Activated CD4-positive, alpha-beta T cell treated with anti-CD3 and anti-CD28 coated beads, Interleukin-2, amount 10 ng/mL, durations not matched to agents 7 days and 5 days (primary cell): ENCODE data around the gene MAPKBP1. TPM values are rescaled to one million over a fixed set of nuclear protein-coding genes. Genes with fewer than 3 reads are reported as not detected.

Experiments
- CTCF ChIA-PET: fragments of 350-600 bp; sonication (Branson Sonifier 250); formaldehyde crosslinking; loops from one replicate; lab custom pipeline; 2021; ENCODE audit warnings: antibody characterized with exemption; lab: Charles Lee
- POLR2A ChIA-PET: fragments of 350-600 bp; sonication (Branson Sonifier 250); formaldehyde crosslinking; loops from one replicate; lab custom pipeline; 2021; ENCODE audit warnings: antibody characterized with exemption; lab: Charles Lee
- DNase-seq: peaks from one replicate; pipeline ENCODE4 v3.0.0-alpha.2; 2020
- H3K27ac Mint-ChIP-seq: one replicate; pipeline ENCODE4 v1.8.0; 2021; ENCODE audit warnings: mild to moderate bottlenecking, moderate library complexity, mixed read lengths
- H3K27me3 Mint-ChIP-seq: one replicate; pipeline ENCODE4 v1.8.0; 2021; ENCODE audit warnings: mixed read lengths
- H3K36me3 Mint-ChIP-seq: one replicate; pipeline ENCODE4 v1.8.0; 2021; ENCODE audit warnings: low read depth, mixed read lengths
- H3K4me1 Mint-ChIP-seq: one replicate; pipeline ENCODE4 v1.8.0; 2021; ENCODE audit warnings: mixed read lengths
- H3K4me3 Mint-ChIP-seq: one replicate; pipeline ENCODE4 v1.8.0; 2021; ENCODE audit warnings: mild to moderate bottlenecking, moderate library complexity, mixed read lengths
- H3K9me3 Mint-ChIP-seq: one replicate; pipeline ENCODE4 v1.8.0; 2021; ENCODE audit warnings: mixed read lengths
- total RNA-seq, 2 experiments: library from RNA; stranded (reverse); gene quantifications; one replicate each; pipeline ENCODE4 v1.2.3, GENCODE V29; 2021

Gene MAPKBP1
- total RNA-seq, 2 experiments from 2014 or later: 29.8 to 31.2 TPM

DNA sequence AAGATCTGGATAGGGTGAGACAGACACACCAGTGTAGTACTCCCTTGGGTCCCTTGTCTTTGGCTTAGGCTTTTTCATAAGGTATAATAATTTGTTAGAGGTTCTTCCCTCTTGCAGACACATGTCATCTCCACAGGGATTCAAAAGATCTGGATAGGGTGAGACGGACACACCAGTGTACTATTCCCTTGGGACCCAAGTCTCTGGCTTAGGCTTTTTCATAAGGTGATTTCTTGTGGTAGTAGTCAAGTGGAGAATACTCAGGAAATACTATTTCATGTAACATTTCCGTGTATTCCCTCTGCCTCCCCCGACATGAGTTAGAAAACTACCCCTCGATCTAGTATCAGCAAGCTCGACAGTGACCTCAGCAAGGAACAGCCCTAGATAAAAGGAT, 954 bp upstream of the MAPKBP1 start:
- DNase-seq: no peak
- H3K9me3 Mint-ChIP-seq: no peaks in the 10 kb centered on the region
- peak overlapping the region; percentile 90 for H3K4me3 Mint-ChIP-seq
- no peaks in the 10 kb centered on the region for H3K27me3 Mint-ChIP-seq
- POLR2A ChIA-PET: interaction anchor here (0.8 to 1.3 kb wide), 4 partner anchors 18 to 164 kb away, joined by 3 to 4 read pairs (median 3); no protein-coding TSS in a partner anchor
- H3K27ac Mint-ChIP-seq: peak overlapping the region; percentile 93
- H3K4me1 Mint-ChIP-seq: peaks cover 52% of the 10 kb centered on the region
- H3K36me3 Mint-ChIP-seq: no peaks in the 10 kb centered on the region
- CTCF ChIA-PET: interaction anchor here (0.6 to 10.9 kb wide), 39 partner anchors 8 to 598 kb away, joined by 3 to 166 read pairs (median 5); partner anchors contain the start of genes EHD4 and JMJD7

DNA sequence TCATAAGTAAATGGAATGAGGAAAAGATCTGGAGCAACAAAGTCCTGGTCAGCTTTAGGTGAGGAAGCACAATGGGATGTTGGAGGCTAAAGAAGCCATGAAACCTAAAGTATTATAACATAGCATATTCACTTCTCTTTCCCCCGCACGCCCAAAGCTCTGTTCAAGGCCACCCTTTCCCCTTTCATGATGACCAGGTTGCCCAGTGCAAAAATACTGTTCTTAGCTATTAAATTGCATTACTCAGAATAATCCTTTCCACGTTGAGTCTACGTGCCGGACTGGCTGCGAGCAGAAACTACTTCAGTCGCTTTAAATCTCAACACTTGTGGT, 589 bp upstream of the MAPKBP1 start:
- ChIA-PET POLR2A (interaction anchor here (0.6 to 1.3 kb wide), 4 partner anchors 36 to 164 kb away, joined by 3 to 4 read pairs (median 3); no protein-coding TSS in a partner anchor), CTCF (interaction anchor here (0.6 to 10.9 kb wide), 43 partner anchors 9 to 598 kb away, joined by 3 to 166 read pairs (median 4); partner anchors contain the start of genes CHP1, EHD4, EXD1 and JMJD7)
- Mint-ChIP-seq H3K27me3 (no peaks in the 10 kb centered on the region), H3K27ac (peak overlapping the region; percentile 93), H3K36me3 (peaks cover under 1% of the 10 kb centered on the region), H3K4me3 (peak overlapping the region; percentile 90), H3K9me3 (no peaks in the 10 kb centered on the region), H3K4me1 (peaks cover 56% of the 10 kb centered on the region)
- DNase-seq: no peak

DNA sequence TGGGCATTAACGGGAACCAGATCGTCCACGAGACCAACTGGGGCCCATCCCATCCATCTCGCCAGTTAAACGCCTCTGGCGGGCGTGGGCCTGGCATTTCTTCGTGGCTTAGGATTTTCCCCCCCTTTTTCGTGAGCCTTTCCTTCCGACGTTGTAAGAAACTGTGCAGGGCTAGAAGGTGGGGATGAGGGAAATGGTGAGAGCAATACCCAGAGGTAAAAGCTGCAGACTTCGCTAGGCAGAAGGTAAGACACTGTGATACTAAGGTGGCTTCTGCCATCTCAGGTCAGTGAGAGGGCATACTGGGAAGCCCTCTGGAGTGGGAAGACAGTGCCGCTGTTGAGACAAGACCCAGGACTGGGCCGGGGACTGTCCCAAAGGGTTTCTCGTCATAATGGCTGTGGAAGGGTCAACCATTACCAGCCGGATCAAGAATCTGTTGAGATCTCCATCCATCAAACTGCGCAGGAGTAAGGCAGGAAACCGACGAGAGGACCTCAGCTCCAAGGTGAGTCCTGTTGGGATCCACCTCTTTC, 666 bp downstream of the MAPKBP1 start:
- Mint-ChIP-seq H3K36me3 (peaks cover 8% of the 10 kb centered on the region), H3K27ac (peak overlapping the region; percentile 93), H3K4me1 (peaks cover 67% of the 10 kb centered on the region), H3K27me3 (no peaks in the 10 kb centered on the region), H3K9me3 (no peaks in the 10 kb centered on the region), H3K4me3 (peak overlapping the region; percentile 90)
- ChIA-PET POLR2A (no interaction called here), CTCF (interaction anchor here (0.5 to 10.9 kb wide), 39 partner anchors 8 to 544 kb away, joined by 3 to 166 read pairs (median 4); partner anchors contain the start of genes CHP1, EHD4, EXD1 and JMJD7)
- DNase-seq: peak; percentile 20

DNA sequence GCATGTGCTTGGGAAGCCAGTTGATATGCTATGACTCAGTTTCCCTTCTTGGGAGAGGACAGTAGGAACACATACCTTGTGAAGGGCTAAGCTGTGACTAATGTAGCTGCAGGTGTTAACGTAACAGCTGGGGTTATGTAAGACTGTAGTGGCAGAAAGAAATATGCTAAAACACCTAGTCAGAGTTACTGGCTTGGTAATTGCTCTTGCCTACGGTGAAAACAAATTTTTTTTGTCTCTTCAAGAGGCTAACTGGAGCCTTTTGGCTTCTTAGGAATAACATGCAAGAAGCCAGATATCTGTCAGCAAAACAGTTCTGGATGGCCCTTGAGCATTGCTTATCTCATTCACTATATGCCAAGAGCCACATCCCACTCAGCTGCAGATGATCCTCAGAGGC, 1.4 kb downstream of the MAPKBP1 start:
- H3K4me1 Mint-ChIP-seq: peaks cover 74% of the 10 kb centered on the region

DNA sequence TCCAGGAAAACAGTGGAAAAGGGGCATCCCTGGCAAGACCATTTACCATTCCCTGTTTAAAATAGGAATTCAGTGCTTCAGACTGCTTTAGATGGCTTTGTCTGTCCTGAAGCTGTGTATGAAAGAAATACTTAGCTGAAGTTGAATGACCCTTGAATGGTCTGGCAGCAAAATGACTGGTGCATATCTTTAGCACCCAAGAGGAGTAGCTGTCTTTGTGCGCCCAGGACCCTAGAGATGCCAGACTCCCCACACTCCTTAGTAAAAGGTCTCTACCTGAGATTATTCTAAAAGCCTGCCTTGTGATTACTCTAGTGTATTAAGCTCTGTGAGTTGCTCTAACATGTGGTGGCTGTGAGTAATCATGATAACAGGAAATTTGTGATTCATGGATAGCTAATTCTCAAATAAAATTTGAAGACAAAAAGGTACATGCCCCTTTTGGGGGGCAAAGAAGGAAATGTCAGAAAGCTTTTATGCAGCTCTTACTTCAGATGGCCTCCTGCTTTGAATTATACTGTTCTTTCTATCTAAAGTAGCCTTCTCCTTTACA, 3.2 kb downstream of the MAPKBP1 start:
- Mint-ChIP-seq H3K27ac (no peak overlapping the region), H3K27me3 (no peaks in the 10 kb centered on the region), H3K36me3 (peaks cover 17% of the 10 kb centered on the region), H3K9me3 (no peaks in the 10 kb centered on the region), H3K4me3 (no peak overlapping the region), H3K4me1 (peaks cover 82% of the 10 kb centered on the region)
- DNase-seq: no peak
- POLR2A ChIA-PET: interaction anchor here (0.7 kb wide), 1 partner anchor 115 kb away, joined by 4 read pairs; no protein-coding TSS in a partner anchor
- CTCF ChIA-PET: interaction anchor here (0.6 to 10.9 kb wide), 7 partner anchors 19 to 279 kb away, joined by 3 to 166 read pairs (median 3); no protein-coding TSS in a partner anchor

More for the DNA sequence above, 1.4 kb downstream of the MAPKBP1 start:
- no peak for DNase-seq
- CTCF ChIA-PET: interaction anchor here (1.0 to 10.9 kb wide), 7 partner anchors 9 to 161 kb away, joined by 3 to 166 read pairs (median 3); no protein-coding TSS in a partner anchor
- Mint-ChIP-seq H3K4me3 (peak overlapping the region; percentile 90), H3K9me3 (no peaks in the 10 kb centered on the region), H3K36me3 (peaks cover 13% of the 10 kb centered on the region), H3K27me3 (no peaks in the 10 kb centered on the region), H3K27ac (peak overlapping the region; percentile 93)
- POLR2A ChIA-PET: no interaction called here

DNA sequence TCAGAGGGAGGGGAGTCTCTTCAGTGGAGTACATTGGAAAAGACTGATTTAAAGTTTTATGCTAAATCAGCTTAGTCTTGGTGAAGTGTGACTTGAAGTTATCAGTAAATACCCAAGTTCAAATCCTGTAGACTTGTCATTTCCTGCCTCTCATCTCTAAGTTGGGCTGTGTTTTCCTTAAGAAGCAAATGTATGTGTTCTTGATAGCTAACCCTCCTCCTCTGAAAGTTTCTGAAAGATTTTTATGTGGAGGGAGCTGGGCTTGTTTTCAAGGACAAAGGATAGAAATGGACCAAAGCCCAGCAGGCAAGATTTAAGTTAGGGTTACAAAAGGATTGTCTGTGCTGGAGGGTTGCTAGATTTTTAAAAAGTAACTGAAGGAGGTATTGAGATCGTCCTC, 4.2 kb downstream of the MAPKBP1 start:
- Mint-ChIP-seq H3K27ac (peak overlapping the region; percentile 10), H3K4me3 (no peak overlapping the region), H3K4me1 (peaks cover 80% of the 10 kb centered on the region), H3K9me3 (no peaks in the 10 kb centered on the region), H3K27me3 (no peaks in the 10 kb centered on the region), H3K36me3 (peaks cover 23% of the 10 kb centered on the region)
- no peak for DNase-seq
- ChIA-PET CTCF (interaction anchor here (0.9 to 10.9 kb wide), 3 partner anchors 28 to 175 kb away, joined by 4 to 166 read pairs (median 4); no protein-coding TSS in a partner anchor), POLR2A (no interaction called here)

DNA sequence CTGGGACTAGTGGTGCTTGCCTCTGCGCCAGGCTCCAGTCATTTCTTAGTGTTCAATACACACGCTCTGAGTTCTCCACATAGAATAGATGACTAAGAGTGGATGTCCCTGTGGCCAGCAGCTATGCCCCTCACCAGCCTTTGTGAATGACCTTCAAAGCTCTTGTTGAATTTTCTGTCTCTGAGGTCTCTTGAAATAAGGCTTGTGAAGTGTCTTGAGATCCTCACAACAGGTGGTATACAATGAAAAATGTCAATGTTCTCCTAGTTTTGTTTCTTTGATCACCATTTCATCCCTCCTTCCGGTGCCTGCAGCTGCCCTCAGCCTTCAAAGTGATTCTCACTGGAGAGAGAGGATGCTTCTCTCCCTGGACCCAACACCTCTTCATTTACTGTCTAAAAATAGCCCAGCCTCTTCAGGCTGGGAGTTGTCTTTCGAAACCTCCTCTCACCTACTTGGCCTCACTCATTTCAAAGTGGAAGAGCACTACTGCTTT, 5.4 kb downstream of the MAPKBP1 start:
- Mint-ChIP-seq H3K27ac (peak overlapping the region; percentile 48), H3K27me3 (no peaks in the 10 kb centered on the region), H3K4me3 (no peak overlapping the region), H3K36me3 (peaks cover 23% of the 10 kb centered on the region), H3K9me3 (no peaks in the 10 kb centered on the region), H3K4me1 (peaks cover 74% of the 10 kb centered on the region)
- ChIA-PET CTCF (interaction anchor here (1.6 to 10.9 kb wide), 2 partner anchors 27 to 176 kb away, joined by 4 to 166 read pairs; no protein-coding TSS in a partner anchor), POLR2A (no interaction called here)
- DNase-seq: no peak

DNA sequence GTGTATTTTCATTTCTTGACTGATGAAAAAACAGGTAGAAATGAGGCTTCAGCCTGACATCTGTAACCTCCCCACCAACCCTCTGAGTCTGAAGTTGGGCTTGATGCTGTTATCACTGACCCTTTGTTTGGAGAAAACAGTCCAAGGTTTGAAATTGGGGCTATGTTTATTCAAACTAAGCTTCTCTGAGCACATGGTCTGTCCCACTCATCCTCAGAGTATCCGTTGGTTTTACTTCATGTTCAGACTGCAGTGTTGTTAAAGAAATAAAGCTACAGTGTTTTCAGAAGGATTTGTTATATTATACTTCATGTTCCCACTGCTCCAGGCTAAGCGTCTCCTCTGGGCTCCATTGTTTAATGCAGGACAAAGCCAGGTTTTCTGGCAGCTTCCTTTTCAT, 6.0 kb downstream of the MAPKBP1 start:
- H3K27me3 Mint-ChIP-seq: no peaks in the 10 kb centered on the region
- peaks cover 23% of the 10 kb centered on the region for H3K36me3 Mint-ChIP-seq
- CTCF ChIA-PET: interaction anchor here (0.7 to 10.9 kb wide), 4 partner anchors 12 to 192 kb away, joined by 3 to 166 read pairs (median 4); partner anchors contain the start of gene EHD4
- POLR2A ChIA-PET: interaction anchor here (0.6 kb wide), 1 partner anchor 1629 kb away, joined by 3 read pairs; no protein-coding TSS in a partner anchor
- peaks cover 69% of the 10 kb centered on the region for H3K4me1 Mint-ChIP-seq
- no peak overlapping the region for H3K4me3 Mint-ChIP-seq
- H3K27ac Mint-ChIP-seq: no peak overlapping the region
- no peak for DNase-seq
- no peaks in the 10 kb centered on the region for H3K9me3 Mint-ChIP-seq

DNA sequence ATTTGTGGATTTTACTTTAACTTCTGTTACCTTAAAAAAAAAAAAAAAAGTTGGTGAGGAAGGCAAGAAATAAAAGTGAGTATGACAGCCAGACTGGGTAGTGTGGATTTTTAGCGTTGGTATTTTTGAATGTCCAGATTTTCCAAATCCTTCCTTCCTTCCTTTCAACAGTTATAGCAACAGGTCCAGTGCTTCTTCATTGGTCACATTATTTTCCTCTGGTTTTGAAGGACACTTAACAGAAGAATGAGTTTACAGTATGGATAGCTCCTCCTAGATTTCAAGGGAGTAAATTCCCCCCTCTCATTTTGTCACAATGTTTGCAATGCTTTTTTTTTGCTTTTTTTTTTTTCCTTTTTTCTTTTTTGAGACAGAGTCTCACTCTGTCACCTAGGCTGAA, 6.4 kb downstream of the MAPKBP1 start:
- POLR2A ChIA-PET: interaction anchor here (0.6 kb wide), 1 partner anchor 1630 kb away, joined by 3 read pairs; no protein-coding TSS in a partner anchor
- Mint-ChIP-seq H3K27me3 (no peaks in the 10 kb centered on the region), H3K4me1 (peaks cover 64% of the 10 kb centered on the region), H3K27ac (no peak overlapping the region), H3K4me3 (no peak overlapping the region), H3K36me3 (peaks cover 23% of the 10 kb centered on the region), H3K9me3 (no peaks in the 10 kb centered on the region)
- CTCF ChIA-PET: interaction anchor here (0.6 to 10.9 kb wide), 6 partner anchors 9 to 192 kb away, joined by 3 to 166 read pairs (median 5); partner anchors contain the start of genes EHD4 and JMJD7
- DNase-seq: no peak

DNA sequence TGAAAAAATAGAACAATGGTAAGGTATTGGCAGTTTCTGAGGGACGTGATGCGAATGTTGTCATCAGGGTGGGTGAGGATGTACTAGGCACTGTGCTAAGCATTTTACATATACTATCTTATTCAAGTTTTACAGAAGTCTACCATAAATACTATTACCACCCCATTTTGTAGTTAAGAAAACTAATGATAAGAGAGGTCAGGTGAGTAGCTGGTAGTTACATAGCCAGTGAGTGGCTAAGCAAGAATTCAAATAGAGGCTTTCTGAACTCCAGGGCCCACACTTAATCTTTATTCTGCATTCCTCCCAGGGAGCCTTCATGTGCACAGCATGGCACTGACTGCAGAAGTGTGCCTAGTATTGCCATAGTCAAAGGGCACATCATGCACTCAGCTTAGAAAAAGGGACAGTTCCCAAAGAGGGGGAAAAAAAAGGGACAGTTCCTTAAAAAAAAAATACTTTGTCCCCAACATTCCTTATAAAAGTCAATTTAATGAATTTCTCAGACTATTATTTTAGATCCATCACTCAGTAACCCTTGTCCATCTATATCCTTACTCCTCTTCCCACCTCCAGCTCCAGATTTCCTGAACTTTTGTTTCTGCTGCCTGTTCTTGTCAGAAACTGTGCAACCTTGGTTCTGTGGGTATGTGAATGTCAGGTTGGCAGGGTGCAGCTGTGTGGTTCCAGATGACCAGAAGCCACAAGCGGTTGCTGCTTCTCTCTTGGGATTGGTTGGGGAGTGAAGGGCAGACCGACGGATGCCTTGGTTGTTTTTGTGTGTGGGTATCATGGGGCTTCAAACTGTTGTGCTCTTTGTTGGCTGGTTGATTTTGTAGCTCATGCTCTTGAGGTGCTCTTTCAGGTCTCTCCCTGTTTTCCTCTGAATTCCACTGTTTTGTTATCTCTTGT, 8.3 kb downstream of the MAPKBP1 start:
- CTCF ChIA-PET: interaction anchor here (0.5 to 2.5 kb wide), 7 partner anchors 8 to 169 kb away, joined by 3 to 18 read pairs (median 4); partner anchors contain the start of gene MAPKBP1
- POLR2A ChIA-PET: no interaction called here
- Mint-ChIP-seq H3K27ac (no peak overlapping the region), H3K36me3 (peaks cover 23% of the 10 kb centered on the region), H3K4me1 (peaks cover 47% of the 10 kb centered on the region), H3K9me3 (no peaks in the 10 kb centered on the region), H3K27me3 (no peaks in the 10 kb centered on the region), H3K4me3 (no peak overlapping the region)
- DNase-seq: no peak

DNA sequence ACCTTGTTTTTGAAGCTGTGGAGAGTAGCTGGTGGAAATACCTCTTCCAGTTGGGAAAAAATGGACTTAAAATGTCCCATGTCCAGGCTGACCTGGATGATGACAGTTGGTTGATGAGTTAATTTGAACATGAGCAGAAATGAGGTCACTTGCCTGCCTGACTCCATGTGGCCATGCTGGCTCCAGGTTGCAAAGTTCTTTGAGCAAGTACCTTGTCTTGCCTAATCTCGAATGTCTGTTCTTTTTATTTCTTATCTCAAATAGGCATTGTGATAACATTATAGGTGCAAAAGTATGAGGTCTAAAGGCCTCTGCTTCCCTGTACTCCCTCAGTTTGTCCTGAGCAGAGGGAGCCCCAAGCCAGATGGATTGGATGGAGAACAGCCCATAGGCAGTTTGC, 9.0 kb downstream of the MAPKBP1 start:
- CTCF ChIA-PET: interaction anchor here (0.5 to 2.5 kb wide), 5 partner anchors 9 to 168 kb away, joined by 3 to 18 read pairs (median 4); partner anchors contain the start of gene MAPKBP1
- H3K4me3 Mint-ChIP-seq: no peak overlapping the region
- no peaks in the 10 kb centered on the region for H3K27me3 Mint-ChIP-seq
- no peak overlapping the region for H3K27ac Mint-ChIP-seq
- peaks cover 23% of the 10 kb centered on the region for H3K36me3 Mint-ChIP-seq
- H3K9me3 Mint-ChIP-seq: no peaks in the 10 kb centered on the region
- DNase-seq: no peak
- POLR2A ChIA-PET: no interaction called here
- H3K4me1 Mint-ChIP-seq: peaks cover 42% of the 10 kb centered on the region
